Transverse colon (tissue), 4 donors: Measurements from ENCODE around the gene MC1R.

Experiments used
- EP300 ChIP-seq: sonication (generic); formaldehyde crosslinking; IDR thresholded peaks from one replicate; pipeline ENCODE4 v1.6.1; 2017; ENCODE audit warnings: antibody characterized with exemption, low read depth
- POLR2A ChIP-seq: fragments of 450-650 bp; IDR thresholded peaks from one replicate; pipeline ENCODE4 v1.6.1; 2016; ENCODE audit warnings: antibody characterized with exemption, mild to moderate bottlenecking, moderate library complexity
- POLR2AphosphoS5 ChIP-seq, 3 donors: sonication (generic); formaldehyde crosslinking; IDR thresholded peaks; one replicate each; pipeline ENCODE4 v1.6.1; 2016; ENCODE audit warnings: antibody characterized with exemption in 3 of 3
- TF ChIP-seq, protein P1 (sequence below), 5 experiments: fragments of 200-600 bp in 3 of 5; fragments of 450-650 bp in 2 of 5; sonication (generic) in 3 of 5; IDR thresholded peaks; 1 replicate in 2 of 5; 2 replicates in 3 of 5; pipeline ENCODE4 v1.5.1; 2016 to 2017; ENCODE audit warnings: antibody characterized with exemption in 5 of 5, inconsistent platforms in 3 of 5, mild to moderate bottlenecking in 2 of 5, moderate library complexity in 1 of 5

DNA sequence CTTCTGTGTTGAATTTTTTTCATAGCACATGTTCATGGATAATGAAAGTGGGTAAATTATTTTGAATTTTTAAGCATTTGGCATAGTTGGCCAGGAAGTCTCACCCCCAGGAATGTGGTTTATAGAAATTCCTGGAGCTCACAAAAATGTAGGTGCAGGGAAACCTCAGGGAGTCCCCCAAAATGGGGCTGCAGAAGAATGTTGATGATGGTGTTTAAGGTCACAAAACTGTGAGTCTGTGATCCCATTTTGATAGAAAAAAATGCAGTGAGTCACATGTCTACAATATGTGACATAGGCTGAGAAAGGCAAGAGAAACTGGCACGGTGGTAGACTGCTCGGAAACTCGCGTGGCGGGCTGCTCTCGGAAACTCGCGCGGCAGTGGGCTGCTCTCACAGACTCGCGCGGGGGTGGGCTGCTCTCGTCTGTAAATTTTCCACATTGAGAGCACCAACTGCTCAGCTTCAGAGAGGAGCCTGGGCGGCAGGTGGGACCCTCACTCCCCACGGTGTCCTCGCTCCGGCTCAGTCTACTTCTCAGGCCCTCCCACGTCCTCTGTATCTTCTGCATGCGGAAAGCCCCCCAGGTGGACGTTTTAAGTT, 18.7 kb upstream of the MC1R start:
- TF ChIP-seq POLR2A (no peak), POLR2AphosphoS5 (IDR thresholded peaks at IDR 0.05) (no peak), EP300 (no peak)
- TF ChIP-seq, protein P1, sequence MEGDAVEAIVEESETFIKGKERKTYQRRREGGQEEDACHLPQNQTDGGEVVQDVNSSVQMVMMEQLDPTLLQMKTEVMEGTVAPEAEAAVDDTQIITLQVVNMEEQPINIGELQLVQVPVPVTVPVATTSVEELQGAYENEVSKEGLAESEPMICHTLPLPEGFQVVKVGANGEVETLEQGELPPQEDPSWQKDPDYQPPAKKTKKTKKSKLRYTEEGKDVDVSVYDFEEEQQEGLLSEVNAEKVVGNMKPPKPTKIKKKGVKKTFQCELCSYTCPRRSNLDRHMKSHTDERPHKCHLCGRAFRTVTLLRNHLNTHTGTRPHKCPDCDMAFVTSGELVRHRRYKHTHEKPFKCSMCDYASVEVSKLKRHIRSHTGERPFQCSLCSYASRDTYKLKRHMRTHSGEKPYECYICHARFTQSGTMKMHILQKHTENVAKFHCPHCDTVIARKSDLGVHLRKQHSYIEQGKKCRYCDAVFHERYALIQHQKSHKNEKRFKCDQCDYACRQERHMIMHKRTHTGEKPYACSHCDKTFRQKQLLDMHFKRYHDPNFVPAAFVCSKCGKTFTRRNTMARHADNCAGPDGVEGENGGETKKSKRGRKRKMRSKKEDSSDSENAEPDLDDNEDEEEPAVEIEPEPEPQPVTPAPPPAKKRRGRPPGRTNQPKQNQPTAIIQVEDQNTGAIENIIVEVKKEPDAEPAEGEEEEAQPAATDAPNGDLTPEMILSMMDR (IDR thresholded peaks at IDR 0.05), result no peak
